ENCODE measurements around the gene NAXE. TPM values are rescaled to one million over a fixed set of nuclear protein-coding genes. Genes with fewer than 3 reads are reported as not detected.

Gene NAXE
- total RNA-seq, 1 donor from 2014 or later, result 44.5 TPM

DNA sequence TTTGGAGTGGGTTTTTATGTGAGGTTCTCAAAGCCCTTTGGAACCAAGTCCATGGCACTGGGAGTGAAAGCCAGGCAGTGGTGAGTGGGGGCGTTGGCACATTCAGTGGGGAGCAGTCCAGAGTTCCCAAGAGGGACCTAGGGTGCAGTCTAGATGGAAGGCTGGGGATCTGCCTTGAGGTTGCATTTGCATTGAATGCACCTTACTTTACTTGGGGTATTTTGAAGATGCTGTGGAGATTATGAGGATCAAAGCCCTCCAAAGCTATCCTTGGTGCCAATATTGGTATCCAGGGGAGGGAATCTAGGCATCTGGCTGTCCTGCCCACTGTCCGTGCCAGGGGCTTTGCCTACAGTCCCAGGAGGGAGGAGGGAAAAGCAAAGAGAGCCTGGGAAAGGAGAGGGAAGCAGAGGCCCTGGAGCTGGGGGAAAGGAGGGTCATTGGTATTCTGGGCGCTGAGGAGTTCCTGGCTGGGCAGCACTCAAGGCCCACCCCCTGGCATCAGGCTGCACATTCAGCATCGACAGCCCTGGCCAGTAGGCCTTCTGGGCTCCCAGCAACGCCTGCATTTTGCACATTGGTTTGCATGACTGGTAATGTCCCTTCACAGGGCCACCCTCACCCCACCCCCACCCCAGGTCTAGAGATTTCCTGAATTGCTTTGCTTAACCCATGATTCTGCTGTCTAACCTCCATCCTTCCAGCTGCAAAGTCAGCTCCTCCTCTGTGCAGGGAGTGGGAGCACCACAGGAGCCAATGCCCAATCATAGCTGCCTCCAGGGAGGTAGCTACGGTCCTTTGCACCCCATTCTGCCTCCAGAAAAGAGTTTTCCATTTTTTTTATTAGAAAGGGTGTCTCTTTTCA lies 49.5 kb downstream of the NAXE start:
- H3K27me3 Mint-ChIP-seq (ENCODE audit: unreplicated experiment), result peaks cover 14% of the 10 kb centered on the region
- H3K4me1 Mint-ChIP-seq (ENCODE audit: low read depth, unreplicated experiment), result peaks cover 39% of the 10 kb centered on the region
- no peak for TF ChIP-seq CTCF (IDR thresholded peaks at IDR 0.05; ENCODE audit: partially characterized antibody, unreplicated experiment)
- peak overlapping the region; percentile 25 for H3K27ac Mint-ChIP-seq (ENCODE audit: unreplicated experiment)
- H3K36me3 Mint-ChIP-seq (ENCODE audit: unreplicated experiment), result peaks cover 5% of the 10 kb centered on the region
- H3K9me3 Mint-ChIP-seq (ENCODE audit: unreplicated experiment), result peaks cover 8% of the 10 kb centered on the region
- DNase-seq, result no peak
- H3K4me3 Mint-ChIP-seq (ENCODE audit: unreplicated experiment), result peak overlapping the region; percentile 85

- Mint-ChIP-seq H3K4me1 (ENCODE audit: low read depth, unreplicated experiment) (peaks cover 42% of the 10 kb centered on the region), H3K27me3 (ENCODE audit: unreplicated experiment) (peaks cover 17% of the 10 kb centered on the region), H3K9me3 (ENCODE audit: unreplicated experiment) (peaks cover 7% of the 10 kb centered on the region), H3K4me3 (ENCODE audit: unreplicated experiment) (peak within 1 kb of the TSS; percentile 85), H3K27ac (ENCODE audit: unreplicated experiment) (peak within 1 kb of the TSS; percentile 25), H3K36me3 (ENCODE audit: unreplicated experiment) (peaks cover 5% of the 10 kb centered on the region)
- DNase-seq, result peak; percentile 74
- TF ChIP-seq CTCF (IDR thresholded peaks at IDR 0.05; ENCODE audit: partially characterized antibody, unreplicated experiment), result no peak
Measured at GRCh38 chr1:156641761-156642264, 50.2 kb downstream of the NAXE start, which contains the start of gene BCAN. Gene BCAN, plus strand, starts transcription at chr1:156642117. Its CDS starts 3,938 bp downstream, at chr1:156646055.

GRCh38 chr1:156642265-156643048 lies 50.9 kb downstream of the NAXE start:
- H3K27ac Mint-ChIP-seq (ENCODE audit: unreplicated experiment), result no peak overlapping the region
- no peak for TF ChIP-seq CTCF (IDR thresholded peaks at IDR 0.05; ENCODE audit: partially characterized antibody, unreplicated experiment)
- H3K27me3 Mint-ChIP-seq (ENCODE audit: unreplicated experiment), result peaks cover 17% of the 10 kb centered on the region
- peak; percentile 44 for DNase-seq
- H3K4me1 Mint-ChIP-seq (ENCODE audit: low read depth, unreplicated experiment), result peaks cover 43% of the 10 kb centered on the region
- peaks cover 7% of the 10 kb centered on the region for H3K9me3 Mint-ChIP-seq (ENCODE audit: unreplicated experiment)
- H3K36me3 Mint-ChIP-seq (ENCODE audit: unreplicated experiment), result peaks cover 5% of the 10 kb centered on the region
- H3K4me3 Mint-ChIP-seq (ENCODE audit: unreplicated experiment), result peak overlapping the region; percentile 79

- Mint-ChIP-seq H3K9me3 (ENCODE audit: unreplicated experiment) (peaks cover 7% of the 10 kb centered on the region), H3K4me1 (ENCODE audit: low read depth, unreplicated experiment) (peaks cover 47% of the 10 kb centered on the region), H3K27me3 (ENCODE audit: unreplicated experiment) (peaks cover 17% of the 10 kb centered on the region), H3K36me3 (ENCODE audit: unreplicated experiment) (peaks cover 5% of the 10 kb centered on the region), H3K4me3 (ENCODE audit: unreplicated experiment) (peak overlapping the region; percentile 79), H3K27ac (ENCODE audit: unreplicated experiment) (no peak overlapping the region)
- no peak for TF ChIP-seq CTCF (IDR thresholded peaks at IDR 0.05; ENCODE audit: partially characterized antibody, unreplicated experiment)
- DNase-seq, result no peak
Measured at GRCh38 chr1:156643049-156643777, 51.6 kb downstream of the NAXE start.
